Adipocyte (in vitro differentiated cells): ENCODE measurements around the gene ARHGAP19.

Source experiments
- DNase-seq: peaks from one replicate; pipeline ENCODE4 v3.0.0-alpha.2; 2015; ENCODE audit warnings: low read depth
- H3K27me3 ChIP-seq: replicated peaks from 2 replicates; pipeline ENCODE4 v1.7.0; 2013; ENCODE audit warnings: mild to moderate bottlenecking, low read length, moderate library complexity; ENCODE audit not compliant: control insufficient read depth, insufficient read depth
- H3K36me3 ChIP-seq: 2 replicates; pipeline ENCODE4 v1.7.0; 2013; ENCODE audit warnings: low read length, mild to moderate bottlenecking, moderate library complexity; ENCODE audit not compliant: control insufficient read depth, insufficient read depth, severe bottlenecking
- H3K4me1 ChIP-seq: 2 replicates; pipeline ENCODE4 v1.7.0; 2013; ENCODE audit warnings: mild to moderate bottlenecking, low read length, moderate library complexity; ENCODE audit not compliant: control insufficient read depth, insufficient read depth
- H3K4me3 ChIP-seq: 2 replicates; pipeline ENCODE4 v1.7.0; 2013; ENCODE audit warnings: mild to moderate bottlenecking, low read length, moderate library complexity
- H3K9ac ChIP-seq: 2 replicates; pipeline ENCODE4 v1.7.0; 2013; ENCODE audit warnings: mild to moderate bottlenecking, low read length, moderate library complexity
- H3K9me3 ChIP-seq: 2 replicates; pipeline ENCODE4 v1.7.0; 2013; ENCODE audit warnings: mild to moderate bottlenecking, low read length, moderate library complexity; ENCODE audit not compliant: control insufficient read depth

ARHGAP19 gene

DNA sequence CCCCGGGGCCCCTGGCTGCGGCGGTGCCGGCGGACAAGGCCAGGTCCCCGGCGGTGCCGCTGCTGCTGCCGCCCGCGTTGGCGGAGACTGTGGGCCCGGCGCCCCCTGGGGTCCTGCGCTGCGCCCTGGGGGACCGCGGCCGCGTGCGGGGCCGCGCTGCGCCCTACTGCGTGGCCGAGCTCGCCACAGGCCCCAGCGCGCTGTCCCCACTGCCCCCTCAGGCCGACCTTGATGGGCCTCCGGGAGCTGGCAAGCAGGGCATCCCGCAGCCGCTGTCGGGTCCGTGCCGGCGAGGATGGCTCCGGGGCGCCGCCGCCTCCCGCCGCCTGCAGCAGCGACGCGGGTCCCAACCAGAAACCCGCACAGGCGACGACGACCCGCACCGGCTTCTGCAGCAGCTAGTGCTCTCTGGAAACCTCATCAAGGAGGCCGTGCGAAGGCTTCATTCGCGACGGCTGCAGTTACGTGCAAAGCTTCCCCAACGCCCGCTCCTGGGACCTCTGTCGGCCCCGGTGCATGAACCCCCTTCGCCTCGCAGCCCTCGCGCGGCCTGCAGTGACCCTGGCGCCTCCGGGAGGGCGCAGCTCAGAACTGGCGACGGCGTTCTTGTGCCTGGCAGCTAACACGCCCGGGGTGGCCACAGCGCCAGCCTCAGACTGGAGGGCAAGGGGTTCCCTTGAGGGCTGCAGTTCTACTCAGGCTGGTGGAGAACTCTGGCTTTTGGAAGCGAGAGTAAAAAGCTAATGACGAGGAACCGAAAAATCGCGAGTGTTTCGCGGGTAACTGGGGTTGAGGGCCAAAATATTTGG is 27.4 kb upstream of the ARHGAP19 start:
- Histone ChIP-seq H3K36me3 (no peaks in the 10 kb centered on the region), H3K9me3 (no peaks in the 10 kb centered on the region)
- peak; percentile 51 for DNase-seq

DNA sequence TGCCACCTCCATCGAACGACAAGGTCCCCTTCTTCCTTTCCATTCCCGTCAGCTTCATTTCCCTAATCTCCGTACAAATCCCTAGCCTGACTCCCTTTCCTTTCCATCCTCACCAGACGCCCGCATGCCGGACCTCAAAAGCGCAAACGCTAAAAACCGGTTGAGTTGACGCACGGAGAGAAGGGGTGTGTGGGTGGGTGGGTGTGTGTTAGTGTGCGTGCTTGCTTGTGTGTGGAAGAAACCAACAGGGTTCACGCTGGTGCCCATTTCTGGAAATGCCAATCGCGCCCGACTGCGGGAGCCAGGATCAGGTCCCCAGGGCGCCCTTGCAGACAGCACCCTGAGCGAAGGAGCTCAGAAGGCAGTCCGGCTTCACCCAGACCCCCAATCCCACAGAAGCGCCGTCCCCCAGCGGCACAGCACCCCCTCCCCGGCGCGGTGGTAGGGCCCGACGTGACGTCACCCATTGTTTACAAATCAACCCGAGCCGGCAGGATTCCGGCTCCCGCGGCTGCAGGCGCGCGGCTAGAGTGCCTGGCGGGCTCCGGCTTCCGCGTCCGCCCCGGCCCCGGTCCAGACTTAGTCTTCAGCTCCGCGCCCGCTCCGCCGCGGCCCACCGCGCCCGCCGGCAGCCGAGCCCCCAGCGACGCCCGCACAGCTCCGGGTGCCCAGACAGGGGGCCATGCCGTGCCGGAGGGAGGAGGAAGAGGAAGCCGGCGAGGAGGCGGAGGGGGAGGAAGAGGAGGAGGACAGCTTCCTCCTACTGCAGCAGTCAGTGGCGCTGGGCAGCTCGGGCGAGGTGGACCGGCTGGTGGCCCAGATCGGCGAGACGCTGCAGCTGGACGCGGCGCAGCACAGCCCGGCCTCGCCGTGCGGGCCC is 26.6 kb upstream of the ARHGAP19 start, which contains the start of gene FRAT1:
TSS of gene FRAT1 (plus strand) at position 500 of the 880 bp plus-strand sequence. CDS start at position 683, 183 bp downstream.
- Histone ChIP-seq H3K4me3 (peak within 1 kb of the TSS; percentile 93), H3K4me1 (peaks cover 11% of the 10 kb centered on the region), H3K36me3 (no peaks in the 10 kb centered on the region), H3K9me3 (no peaks in the 10 kb centered on the region), H3K27me3 (no peaks in the 10 kb centered on the region), H3K9ac (peak within 1 kb of the TSS; percentile 96)
- DNase-seq = peak; percentile 96

More for the DNA sequence above, 27.4 kb upstream of the ARHGAP19 start:
- Histone ChIP-seq H3K4me1 (peaks cover 11% of the 10 kb centered on the region), H3K4me3 (peak overlapping the region; percentile 93), H3K9ac (peak overlapping the region; percentile 96), H3K27me3 (no peaks in the 10 kb centered on the region)

GRCh38 chr10:97314671-97315070 is 22.2 kb upstream of the ARHGAP19 start:
- Histone ChIP-seq H3K27me3 (no peaks in the 10 kb centered on the region), H3K36me3 (no peaks in the 10 kb centered on the region), H3K4me1 (no peaks in the 10 kb centered on the region), H3K9ac (no peak overlapping the region), H3K9me3 (no peaks in the 10 kb centered on the region), H3K4me3 (no peak overlapping the region)
- no peak for DNase-seq

GRCh38 chr10:97312897-97313296 is 20.5 kb upstream of the ARHGAP19 start:
- peaks cover 5% of the 10 kb centered on the region for H3K4me1 ChIP-seq
- no peak overlapping the region for H3K4me3 ChIP-seq
- H3K9ac ChIP-seq = no peak overlapping the region
- H3K9me3 ChIP-seq = no peaks in the 10 kb centered on the region
- DNase-seq = no peak
- no peaks in the 10 kb centered on the region for H3K36me3 ChIP-seq
- H3K27me3 ChIP-seq = no peaks in the 10 kb centered on the region

- Histone ChIP-seq H3K4me3 (no peak overlapping the region), H3K27me3 (no peaks in the 10 kb centered on the region), H3K36me3 (no peaks in the 10 kb centered on the region), H3K4me1 (peaks cover 11% of the 10 kb centered on the region), H3K9ac (no peak overlapping the region), H3K9me3 (no peaks in the 10 kb centered on the region)
- DNase-seq = no peak
These were observed 18.7 kb upstream of the ARHGAP19 start for GRCh38 chr10:97311111-97311626.

GRCh38 chr10:97307866-97308780 is 15.7 kb upstream of the ARHGAP19 start:
- Histone ChIP-seq H3K4me1 (peaks cover 11% of the 10 kb centered on the region), H3K36me3 (no peaks in the 10 kb centered on the region), H3K27me3 (no peaks in the 10 kb centered on the region), H3K9ac (no peak overlapping the region), H3K4me3 (no peak overlapping the region), H3K9me3 (no peaks in the 10 kb centered on the region)
- peak; percentile 44 for DNase-seq

GRCh38 chr10:97307441-97307840 is 15.0 kb upstream of the ARHGAP19 start:
- H3K4me1 ChIP-seq = peaks cover 11% of the 10 kb centered on the region
- no peak overlapping the region for H3K4me3 ChIP-seq
- H3K9me3 ChIP-seq = no peaks in the 10 kb centered on the region
- no peak for DNase-seq
- no peaks in the 10 kb centered on the region for H3K27me3 ChIP-seq
- H3K36me3 ChIP-seq = no peaks in the 10 kb centered on the region
- H3K9ac ChIP-seq = no peak overlapping the region

GRCh38 chr10:97302088-97302791 is 9.8 kb upstream of the ARHGAP19 start:
- Histone ChIP-seq H3K4me3 (no peak overlapping the region), H3K9ac (no peak overlapping the region), H3K36me3 (no peaks in the 10 kb centered on the region), H3K4me1 (peaks cover 7% of the 10 kb centered on the region), H3K9me3 (no peaks in the 10 kb centered on the region), H3K27me3 (no peaks in the 10 kb centered on the region)
- DNase-seq = no peak

DNA sequence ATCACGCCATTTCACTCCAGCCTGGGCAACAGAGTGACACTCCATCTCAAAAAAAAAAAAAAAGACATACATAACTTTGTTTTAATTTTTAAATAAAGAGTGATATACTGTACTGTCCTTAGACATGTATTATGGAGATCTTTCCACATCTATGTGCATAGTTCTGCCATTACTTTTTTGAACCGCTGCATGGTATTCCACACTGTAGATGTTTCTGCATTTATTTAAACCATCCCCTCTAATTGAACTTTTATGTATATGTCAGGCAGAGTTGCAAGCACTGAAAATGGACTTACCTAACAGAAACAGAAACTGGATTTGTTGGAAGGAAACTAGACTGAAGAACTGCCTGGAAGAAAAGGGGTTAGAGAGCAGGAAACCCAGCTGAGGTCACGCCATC is 8.5 kb upstream of the ARHGAP19 start:
- no peaks in the 10 kb centered on the region for H3K36me3 ChIP-seq
- H3K27me3 ChIP-seq = no peaks in the 10 kb centered on the region
- peaks cover 7% of the 10 kb centered on the region for H3K4me1 ChIP-seq
- no peak overlapping the region for H3K4me3 ChIP-seq
- no peak overlapping the region for H3K9ac ChIP-seq
- no peak for DNase-seq
- no peaks in the 10 kb centered on the region for H3K9me3 ChIP-seq

DNA sequence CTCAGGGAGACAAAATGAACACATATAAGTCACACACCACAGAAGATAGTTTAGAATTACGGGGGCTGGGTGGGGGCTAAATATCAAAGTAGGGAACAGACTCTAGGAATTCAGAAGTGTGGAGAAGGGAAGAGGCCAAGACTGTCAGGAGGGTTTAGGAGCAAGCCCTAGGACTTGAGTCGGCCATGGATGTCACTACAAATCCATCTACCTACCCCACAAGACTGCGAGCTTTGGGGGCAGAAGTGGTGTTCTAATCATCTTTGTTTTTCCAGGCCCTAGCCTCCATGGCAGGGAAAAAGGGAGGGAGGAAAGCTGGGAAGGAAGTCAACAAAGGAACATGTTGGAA is 5.8 kb upstream of the ARHGAP19 start:
- Histone ChIP-seq H3K27me3 (no peaks in the 10 kb centered on the region), H3K36me3 (no peaks in the 10 kb centered on the region), H3K9me3 (no peaks in the 10 kb centered on the region), H3K4me3 (no peak overlapping the region), H3K4me1 (peaks cover 7% of the 10 kb centered on the region), H3K9ac (no peak overlapping the region)
- no peak for DNase-seq
